Stimulated activated CD8-positive, alpha-beta memory T cell treated with anti-CD3 and anti-CD28 coated beads, Interleukin-7, amount 100 ng/mL, for 1 hour (primary cell): ENCODE results near the gene OR8B8.
"Not testable (repeated sequence)": the region's sequence is repeated elsewhere in the genome, so short reads cannot be mapped to it uniquely, and the experiment has no call there.

ENCODE experiments used
- DNase-seq, 2 donors: peaks; one replicate each; pipeline ENCODE4 v3.0.0-alpha.2; 2020; ENCODE audit warnings: low read depth in 2 of 2

OR8B8 gene

GRCh38 chr11:124445646-124446150, at the start of gene OR8B8:
OR8B8 (minus strand) TSS chr11:124445696; CDS start chr11:124441085, 4,611 bp downstream.
- no peak for DNase-seq

GRCh38 chr11:124493016-124493655, 47.6 kb upstream of the OR8B8 start:
- DNase-seq, result no peak

- DNase-seq, result no peak
Observed at GRCh38 chr11:124483422-124483821, 37.9 kb upstream of the OR8B8 start.

GRCh38 chr11:124482362-124483147, 37.1 kb upstream of the OR8B8 start:
- no peak for DNase-seq

GRCh38 chr11:124481365-124482323, 36.1 kb upstream of the OR8B8 start:
- DNase-seq, result no peak

- no peak for DNase-seq
Observed at GRCh38 chr11:124479561-124479960, 34.1 kb upstream of the OR8B8 start.

- no peak for DNase-seq
Observed at GRCh38 chr11:124475265-124475664, 29.8 kb upstream of the OR8B8 start.

GRCh38 chr11:124474779-124475178, 29.3 kb upstream of the OR8B8 start:
- no peak for DNase-seq

GRCh38 chr11:124474079-124474478, 28.6 kb upstream of the OR8B8 start:
- no peak for DNase-seq

GRCh38 chr11:124473476-124473875, 28.0 kb upstream of the OR8B8 start:
- DNase-seq, result no peak

GRCh38 chr11:124470561-124471227, 25.2 kb upstream of the OR8B8 start:
- no peak for DNase-seq

GRCh38 chr11:124467381-124467927, 22.0 kb upstream of the OR8B8 start:
- no peak for DNase-seq

GRCh38 chr11:124465368-124465767, 19.9 kb upstream of the OR8B8 start:
- no peak for DNase-seq

- DNase-seq, result no peak
Observed at GRCh38 chr11:124463990-124464389, 18.5 kb upstream of the OR8B8 start.

- no peak for DNase-seq
Observed at GRCh38 chr11:124463324-124463723, 17.8 kb upstream of the OR8B8 start.

- DNase-seq, result no peak
Observed at GRCh38 chr11:124460459-124460858, 15.0 kb upstream of the OR8B8 start.

- DNase-seq, result not testable (repeated sequence)
Observed at GRCh38 chr11:124459379-124459778, 13.9 kb upstream of the OR8B8 start.

- no peak for DNase-seq
Observed at GRCh38 chr11:124454552-124454951, 9.1 kb upstream of the OR8B8 start.

GRCh38 chr11:124446916-124447315, 1.4 kb upstream of the OR8B8 start:
- no peak for DNase-seq

GRCh38 chr11:124442847-124443246, 2.6 kb downstream of the OR8B8 start:
- DNase-seq, result no peak

GRCh38 chr11:124442442-124442841, 3.1 kb downstream of the OR8B8 start:
- DNase-seq, result no peak
